Middle frontal gyrus (tissue), 1 donor: ENCODE results near the gene N4BP3.
"Not testable (repeated sequence)": the region's sequence is repeated elsewhere in the genome, so short reads cannot be mapped to it uniquely, and the experiment has no call there.

ENCODE experiments used
- DNase-seq: peaks from one replicate; pipeline ENCODE4 v3.0.0-alpha.2; 2015; ENCODE audit warnings: low spot score; ENCODE audit errors: extremely low spot score

The N4BP3 gene

GRCh38 chr5:178121391-178122276, 8.3 kb downstream of the N4BP3 start:
- DNase-seq = no peak

- DNase-seq = no peak
These were observed 9.0 kb downstream of the N4BP3 start for GRCh38 chr5:178122346-178122745.

DNA sequence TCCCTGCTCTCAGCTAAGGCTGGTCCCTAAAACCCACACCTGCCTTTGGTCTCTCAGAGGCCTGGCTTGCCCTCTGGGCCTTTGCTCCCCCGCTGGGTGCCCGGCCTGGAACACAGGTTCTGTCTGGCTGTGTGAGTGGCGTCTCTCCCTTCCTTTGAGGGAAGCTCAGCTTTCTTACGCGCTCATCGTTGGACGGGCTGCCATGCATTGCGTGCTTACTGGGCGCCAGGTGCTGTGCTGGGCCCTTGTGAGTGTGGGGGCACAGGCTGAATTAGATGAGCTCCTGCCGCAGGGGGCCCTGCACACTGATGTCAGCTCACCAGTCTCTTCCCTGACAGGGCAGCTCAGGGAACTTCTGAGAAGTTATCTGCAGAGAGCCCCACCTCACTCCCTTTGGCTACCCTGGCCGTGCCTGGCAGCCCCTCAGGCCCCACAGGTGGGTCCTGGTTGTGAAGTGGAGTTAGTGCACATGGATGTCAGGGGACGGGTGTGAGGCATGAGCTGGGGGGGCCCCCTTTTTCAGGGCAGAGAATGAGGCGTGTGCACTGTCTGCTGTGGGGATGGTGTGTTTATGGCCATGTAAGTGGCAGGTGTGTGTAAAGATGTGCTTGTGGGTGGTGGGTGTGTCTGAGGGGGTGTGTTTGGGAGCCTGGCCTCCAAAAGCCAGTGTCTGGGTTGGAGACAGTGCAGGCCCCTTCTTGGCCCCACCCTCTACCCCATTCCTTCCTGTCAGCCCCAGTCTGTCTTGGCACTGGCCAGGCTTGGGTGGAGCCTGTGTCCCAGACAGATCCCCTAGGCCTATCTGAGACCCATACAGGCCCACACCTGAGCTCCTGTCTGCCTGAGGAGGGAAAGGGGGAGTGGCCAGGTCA, 10.0 kb downstream of the N4BP3 start:
- no peak for DNase-seq

DNA sequence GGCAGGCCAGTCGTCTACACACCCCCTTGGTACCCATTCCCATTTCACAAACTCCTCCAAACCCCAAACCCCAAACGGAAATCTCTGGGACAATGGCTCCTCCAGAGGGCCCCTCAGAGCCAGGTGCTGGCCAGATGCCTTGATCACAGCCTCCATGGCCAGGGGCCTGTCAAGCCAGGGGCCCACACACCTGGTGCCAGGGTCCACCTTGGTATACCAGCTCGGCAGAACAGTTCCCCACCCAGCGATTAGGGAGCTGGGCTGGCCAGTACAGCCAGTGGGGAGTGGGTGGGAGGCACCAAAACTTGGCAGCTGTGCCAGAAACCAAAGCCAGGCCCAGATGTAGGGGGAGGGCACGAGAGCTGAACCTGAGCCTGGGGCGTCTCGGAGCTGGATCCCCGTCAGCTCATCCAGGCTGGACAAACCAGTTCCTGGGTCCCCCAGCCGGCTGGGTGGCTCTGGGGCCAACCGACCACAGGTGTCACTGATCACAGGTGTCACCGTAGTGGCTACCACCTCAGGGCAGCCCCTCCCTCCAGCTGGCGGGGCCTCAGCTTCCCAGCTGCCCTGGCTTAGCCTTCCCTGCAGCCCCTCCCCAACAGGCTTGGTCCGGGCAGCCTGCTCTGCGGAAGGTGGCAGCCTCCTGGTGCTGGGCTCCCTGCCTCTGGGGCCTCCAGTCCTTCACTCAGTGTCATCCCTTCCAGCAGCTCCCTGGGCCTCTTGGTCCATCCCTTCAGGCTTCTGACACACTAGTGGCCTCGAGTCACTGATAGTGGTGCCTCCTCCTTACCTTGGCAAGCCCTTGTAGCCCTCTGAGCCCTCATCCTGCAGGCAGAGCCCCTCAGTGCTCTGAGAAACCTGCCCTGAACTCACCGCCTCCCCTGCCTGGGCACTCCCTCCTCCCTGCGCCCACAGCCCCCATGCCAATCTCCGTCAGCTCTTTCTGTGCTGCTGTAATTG, 10.9 kb downstream of the N4BP3 start:
- no peak for DNase-seq

GRCh38 chr5:178125253-178125906, 12.0 kb downstream of the N4BP3 start:
- no peak for DNase-seq

DNA sequence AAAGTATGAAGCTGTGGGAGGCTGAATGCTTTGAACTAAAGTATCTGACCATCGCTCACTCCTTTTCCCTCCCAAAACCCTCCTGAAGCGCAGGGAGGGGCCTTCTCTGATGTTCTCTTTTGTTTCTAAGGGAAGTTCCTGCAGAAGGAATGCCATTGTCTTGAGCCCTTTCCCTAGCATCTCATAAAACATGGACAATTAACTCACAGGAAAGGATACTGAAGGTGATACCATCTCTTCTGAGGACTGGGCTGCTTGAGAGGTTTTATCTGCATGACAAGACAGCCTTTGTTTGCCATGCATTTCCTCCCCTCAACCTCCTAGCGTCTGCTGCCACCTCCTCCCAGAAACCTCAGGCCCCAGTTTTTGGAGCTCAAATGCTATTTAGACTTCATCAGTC, 13.2 kb downstream of the N4BP3 start:
- no peak for DNase-seq

GRCh38 chr5:178127300-178128009, 14.1 kb downstream of the N4BP3 start:
- DNase-seq = not testable (repeated sequence)

DNA sequence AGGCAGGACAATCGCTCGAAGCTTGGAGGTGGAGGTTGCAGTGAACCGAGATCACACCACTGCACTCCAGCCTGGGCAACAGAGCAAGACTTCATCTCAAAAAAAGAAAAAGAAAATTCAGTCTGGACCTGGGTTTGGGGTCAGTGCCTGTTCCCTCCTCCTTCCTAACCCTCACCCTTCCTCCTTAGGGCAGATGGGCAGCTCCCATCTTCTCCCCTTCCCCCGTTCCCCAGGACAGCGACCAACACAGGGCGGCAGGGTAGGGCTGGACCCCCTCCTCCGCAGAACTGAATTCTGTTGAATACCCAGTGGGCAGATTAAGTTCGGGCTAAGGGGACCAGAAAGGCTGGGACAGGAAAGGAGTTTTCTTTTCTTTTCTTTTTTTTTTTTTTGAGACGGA, 16.0 kb downstream of the N4BP3 start:
- no peak for DNase-seq

- DNase-seq = not testable (repeated sequence)
These were observed 16.9 kb downstream of the N4BP3 start for GRCh38 chr5:178130234-178130575.

GRCh38 chr5:178130576-178131445, 17.5 kb downstream of the N4BP3 start, which contains the start of gene RMND5B:
Gene RMND5B (plus strand): TSS chr5:178131014. CDS start chr5:178138120, 7,106 bp downstream.
- DNase-seq = peak; percentile 71

GRCh38 chr5:178131446-178131996, 18.2 kb downstream of the N4BP3 start:
- DNase-seq = no peak

DNA sequence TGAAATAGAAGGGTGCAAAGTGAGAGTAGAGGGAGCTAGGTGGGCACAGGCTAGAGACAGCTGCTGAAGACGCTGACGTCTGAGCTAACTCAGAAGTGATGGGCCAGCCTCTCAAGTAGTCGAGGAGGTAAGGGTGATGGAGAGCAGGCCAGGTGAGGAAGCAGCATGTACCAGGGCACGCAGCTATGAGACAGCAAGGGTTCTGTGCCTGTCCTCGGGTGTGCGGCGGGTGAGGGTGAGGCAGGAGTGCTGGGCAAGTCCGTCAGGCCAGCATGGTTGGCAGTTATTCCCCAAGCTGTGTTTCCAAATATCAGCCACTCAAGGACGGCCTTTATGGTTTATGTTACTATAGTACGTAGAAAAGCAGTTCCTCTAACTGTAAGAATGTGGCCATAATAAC, 23.7 kb downstream of the N4BP3 start:
- DNase-seq = no peak

DNA sequence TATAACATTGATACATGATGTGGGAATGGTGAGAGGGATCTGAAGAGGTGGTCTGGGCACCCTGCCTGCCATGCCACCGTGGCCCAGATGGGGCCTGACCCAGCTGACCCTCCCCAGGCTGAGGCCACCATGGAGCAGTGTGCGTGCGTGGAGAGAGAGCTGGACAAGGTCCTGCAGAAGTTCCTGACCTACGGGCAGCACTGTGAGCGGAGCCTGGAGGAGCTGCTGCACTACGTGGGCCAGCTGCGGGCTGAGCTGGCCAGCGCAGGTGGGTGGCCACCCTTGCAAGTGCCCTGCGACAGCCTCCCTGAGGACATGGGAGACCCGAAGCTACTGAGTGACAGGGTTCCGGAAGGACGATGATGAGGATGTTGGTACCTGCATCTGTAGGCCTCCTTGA, 24.7 kb downstream of the N4BP3 start:
- DNase-seq = no peak

- DNase-seq = no peak
These were observed 28.2 kb downstream of the N4BP3 start for GRCh38 chr5:178141550-178141949.

DNA sequence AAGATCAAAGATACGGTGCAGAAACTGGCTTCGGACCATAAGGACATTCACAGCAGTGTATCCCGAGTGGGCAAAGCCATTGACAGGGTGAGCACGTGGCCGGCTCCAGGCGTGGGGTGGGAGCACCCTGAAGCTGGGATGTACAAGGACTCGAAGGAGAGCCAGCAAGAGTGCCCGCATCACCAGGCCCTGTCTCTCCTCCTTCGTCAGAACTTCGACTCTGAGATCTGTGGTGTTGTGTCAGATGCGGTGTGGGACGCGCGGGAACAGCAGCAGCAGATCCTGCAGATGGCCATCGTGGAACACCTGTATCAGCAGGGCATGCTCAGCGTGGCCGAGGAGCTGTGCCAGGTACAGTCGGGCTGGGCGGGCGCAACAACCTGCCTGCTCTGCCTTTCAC, 29.3 kb downstream of the N4BP3 start:
- no peak for DNase-seq

GRCh38 chr5:178143246-178143645, 29.9 kb downstream of the N4BP3 start:
- no peak for DNase-seq

DNA sequence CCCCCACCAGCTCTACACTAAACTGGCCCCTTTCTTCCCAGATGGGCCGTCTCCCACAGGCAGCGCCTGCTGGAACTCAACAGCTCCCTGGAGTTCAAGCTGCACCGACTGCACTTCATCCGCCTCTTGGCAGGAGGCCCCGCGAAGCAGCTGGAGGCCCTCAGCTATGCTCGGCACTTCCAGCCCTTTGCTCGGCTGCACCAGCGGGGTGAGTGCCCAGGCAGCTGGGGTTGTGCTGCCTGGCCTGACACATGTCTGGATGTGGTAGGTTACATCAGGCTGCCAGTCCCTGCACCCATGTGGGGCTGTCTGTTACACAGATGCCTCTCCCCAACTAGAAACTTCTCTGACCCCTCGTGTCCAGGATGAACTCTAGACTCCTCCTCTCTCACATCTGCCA, 30.6 kb downstream of the N4BP3 start:
- no peak for DNase-seq

DNA sequence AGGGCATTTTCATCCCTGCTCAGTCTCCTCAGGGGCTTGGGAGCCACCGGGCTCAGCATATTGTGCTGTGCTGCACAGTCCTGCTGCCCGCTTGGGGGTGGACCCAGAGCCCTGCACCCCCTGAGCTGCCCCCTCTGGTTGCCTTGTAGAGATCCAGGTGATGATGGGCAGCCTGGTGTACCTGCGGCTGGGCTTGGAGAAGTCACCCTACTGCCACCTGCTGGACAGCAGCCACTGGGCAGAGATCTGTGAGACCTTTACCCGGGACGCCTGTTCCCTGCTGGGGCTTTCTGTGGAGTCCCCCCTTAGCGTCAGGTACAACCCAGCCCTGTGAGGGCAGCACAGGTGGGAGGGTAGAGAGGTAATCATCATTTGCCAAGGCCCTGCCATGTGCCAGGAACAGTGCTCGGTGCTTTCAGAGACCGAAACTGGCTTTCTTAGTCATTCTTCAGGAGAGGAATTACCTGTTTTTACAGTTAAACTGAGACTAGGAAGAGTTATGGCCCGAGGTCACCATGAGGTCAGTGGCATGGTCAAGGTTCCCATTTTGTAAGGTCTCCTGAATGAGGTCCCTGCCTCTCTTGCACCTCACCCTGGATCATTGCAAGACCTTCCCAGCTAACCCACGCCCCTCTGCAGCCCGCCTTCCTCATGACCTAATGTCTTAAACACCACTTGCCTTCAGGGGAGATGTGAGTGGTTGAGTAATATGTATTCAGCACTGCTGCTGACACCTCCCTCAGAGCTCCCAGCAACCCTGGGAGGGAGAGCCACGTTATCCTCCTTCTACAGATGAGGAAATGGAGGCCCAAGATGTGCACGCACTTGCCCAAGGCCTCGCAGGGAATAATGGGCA, 32.9 kb downstream of the N4BP3 start:
- no peak for DNase-seq
